Natural killer cell (primary cell): ENCODE results near the gene NDUFB11. TPM values are rescaled to one million over a fixed set of nuclear protein-coding genes. Genes with fewer than 3 reads are reported as not detected.
A peak's percentile ranks its signal among the peaks of the same experiment; 100 is the strongest.

Experiments
- ATAC-seq, 3 donors: fragments of 150-1000 bp in 2 of 3; fragments of 200-7000 bp in 1 of 3; cut with Tn5 transposase; 1 replicate in 1 of 3; 2 replicates in 2 of 3; pipeline ENCODE4 v1.10.0; 2021; ENCODE audit warnings: mild to moderate bottlenecking in 2 of 3, moderate library complexity in 2 of 3
- DNase-seq, 2 donors: peaks; one replicate each; pipeline versions ENCODE4 v3.0.0 to v3.0.0-alpha.2; 2013 to 2021; ENCODE audit warnings: mixed read lengths in 1 of 2
- H3K27ac ChIP-seq: one replicate; pipeline ENCODE4 v1.5.1; 2013; ENCODE audit warnings: mild to moderate bottlenecking, low read length
- H3K27me3 ChIP-seq: one replicate; pipeline ENCODE4 v1.6.1; 2013; ENCODE audit warnings: low read length; ENCODE audit not compliant: control insufficient read depth, insufficient read depth
- H3K36me3 ChIP-seq: one replicate; pipeline ENCODE4 v1.6.1; 2013; ENCODE audit warnings: low read length; ENCODE audit not compliant: control insufficient read depth, insufficient read depth
- H3K4me1 ChIP-seq: one replicate; pipeline ENCODE4 v1.6.1; 2013; ENCODE audit warnings: low read length; ENCODE audit not compliant: control insufficient read depth, insufficient read depth
- H3K4me3 ChIP-seq: one replicate; pipeline ENCODE4 v1.5.1; 2013; ENCODE audit warnings: low read length
- H3K9me3 ChIP-seq: one replicate; pipeline ENCODE4 v1.6.1; 2013; ENCODE audit warnings: low read length; ENCODE audit not compliant: control insufficient read depth, insufficient read depth
- H3K27ac Mint-ChIP-seq, 2 donors: one replicate each; pipeline ENCODE4 v1.8.0; 2022; ENCODE audit warnings: mild to moderate bottlenecking in 2 of 2, mixed read lengths in 2 of 2, moderate library complexity in 1 of 2
- H3K27me3 Mint-ChIP-seq, 2 donors: one replicate each; pipeline ENCODE4 v1.8.0; 2022; ENCODE audit warnings: low read depth in 2 of 2, mixed read lengths in 2 of 2
- H3K36me3 Mint-ChIP-seq: one replicate; pipeline ENCODE4 v1.8.0; 2022; ENCODE audit warnings: mixed read lengths
- H3K4me1 Mint-ChIP-seq, 2 donors: one replicate each; pipeline ENCODE4 v1.8.0; 2022; ENCODE audit warnings: mixed read lengths in 2 of 2
- H3K4me3 Mint-ChIP-seq: one replicate; pipeline ENCODE4 v1.8.0; 2022; ENCODE audit warnings: mild to moderate bottlenecking, moderate library complexity, mixed read lengths
- H3K9me3 Mint-ChIP-seq, 2 donors: one replicate each; pipeline ENCODE4 v1.8.0; 2022; ENCODE audit warnings: mixed read lengths in 2 of 2
- WGBS: methylation state at CpG from one replicate; pipeline ENCODE4 v1.1.7; 2013; ENCODE audit warnings: missing lambda C conversion rate; ENCODE audit not compliant: insufficient coverage; 5-methylcytosine and 5-hydroxymethylcytosine counted together
- intact Hi-C: fragments of 100-400 bp; cut with micrococcal nuclease; formaldehyde crosslinking; loops from one replicate; pipeline ENCODE4 v1.14.2; 2022
- total RNA-seq, 4 donors: library from RNA; stranded (reverse); fragments of 120-200 nt in 1 of 4; gene quantifications; one replicate each; pipeline versions ENCODE4 v1.2.3 to v1.2.4, GENCODE V29; 2013 to 2022
- TF ChIP-seq, protein P1 (sequence below): fragments of 200-600 bp; IDR thresholded peaks from one replicate; pipeline ENCODE4 v1.8.0; 2022; ENCODE audit warnings: antibody characterized with exemption

NDUFB11 gene
- total RNA-seq, 3 donors from 2014 or later (not counting 1 experiment from before 2014, with no cell fraction given) = 38.2 to 43.3 (median 42.3) TPM

DNA sequence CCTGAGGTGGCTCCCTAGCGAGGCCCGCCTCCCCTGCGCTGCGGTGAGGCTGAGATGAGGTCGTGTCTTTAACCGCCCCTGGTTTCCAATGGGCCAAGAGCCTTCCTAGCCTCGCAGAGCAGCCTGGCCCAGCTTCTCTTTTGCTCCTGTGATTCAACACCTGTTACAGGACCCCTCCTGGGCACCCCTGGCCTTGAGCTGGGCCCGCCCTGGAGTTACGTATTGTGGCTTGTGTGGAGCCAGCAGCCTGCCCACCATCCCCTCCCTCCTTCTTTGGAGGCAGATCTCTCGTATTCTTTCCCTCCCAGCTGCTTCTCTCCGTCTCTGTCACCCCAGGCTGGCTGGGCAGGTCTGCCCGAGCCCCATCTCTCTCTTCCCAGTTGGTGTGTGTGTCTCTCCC, 29.9 kb upstream of the NDUFB11 start:
- no peak overlapping the region for H3K27ac ChIP-seq
- Mint-ChIP-seq H3K4me3 (no peak overlapping the region), H3K9me3 (no peaks in the 10 kb centered on the region), H3K36me3 (no peaks in the 10 kb centered on the region), H3K27ac (no peak overlapping the region), H3K27me3 (no peaks in the 10 kb centered on the region), H3K4me1 (peaks cover 0 to 11% of the 10 kb centered on the region in 2 donors)
- no peaks in the 10 kb centered on the region for H3K27me3 ChIP-seq
- intact Hi-C loops = no loop called here
- H3K4me3 ChIP-seq = no peak overlapping the region
- H3K36me3 ChIP-seq = peaks cover 60% of the 10 kb centered on the region
- 100% methylated on average over 12 of the region's 12 CpGs for WGBS
- TF ChIP-seq, protein P1, sequence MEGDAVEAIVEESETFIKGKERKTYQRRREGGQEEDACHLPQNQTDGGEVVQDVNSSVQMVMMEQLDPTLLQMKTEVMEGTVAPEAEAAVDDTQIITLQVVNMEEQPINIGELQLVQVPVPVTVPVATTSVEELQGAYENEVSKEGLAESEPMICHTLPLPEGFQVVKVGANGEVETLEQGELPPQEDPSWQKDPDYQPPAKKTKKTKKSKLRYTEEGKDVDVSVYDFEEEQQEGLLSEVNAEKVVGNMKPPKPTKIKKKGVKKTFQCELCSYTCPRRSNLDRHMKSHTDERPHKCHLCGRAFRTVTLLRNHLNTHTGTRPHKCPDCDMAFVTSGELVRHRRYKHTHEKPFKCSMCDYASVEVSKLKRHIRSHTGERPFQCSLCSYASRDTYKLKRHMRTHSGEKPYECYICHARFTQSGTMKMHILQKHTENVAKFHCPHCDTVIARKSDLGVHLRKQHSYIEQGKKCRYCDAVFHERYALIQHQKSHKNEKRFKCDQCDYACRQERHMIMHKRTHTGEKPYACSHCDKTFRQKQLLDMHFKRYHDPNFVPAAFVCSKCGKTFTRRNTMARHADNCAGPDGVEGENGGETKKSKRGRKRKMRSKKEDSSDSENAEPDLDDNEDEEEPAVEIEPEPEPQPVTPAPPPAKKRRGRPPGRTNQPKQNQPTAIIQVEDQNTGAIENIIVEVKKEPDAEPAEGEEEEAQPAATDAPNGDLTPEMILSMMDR = no peak
- no peaks in the 10 kb centered on the region for H3K4me1 ChIP-seq
- ATAC-seq = no peak
- DNase-seq = no peak
- no peaks in the 10 kb centered on the region for H3K9me3 ChIP-seq

DNA sequence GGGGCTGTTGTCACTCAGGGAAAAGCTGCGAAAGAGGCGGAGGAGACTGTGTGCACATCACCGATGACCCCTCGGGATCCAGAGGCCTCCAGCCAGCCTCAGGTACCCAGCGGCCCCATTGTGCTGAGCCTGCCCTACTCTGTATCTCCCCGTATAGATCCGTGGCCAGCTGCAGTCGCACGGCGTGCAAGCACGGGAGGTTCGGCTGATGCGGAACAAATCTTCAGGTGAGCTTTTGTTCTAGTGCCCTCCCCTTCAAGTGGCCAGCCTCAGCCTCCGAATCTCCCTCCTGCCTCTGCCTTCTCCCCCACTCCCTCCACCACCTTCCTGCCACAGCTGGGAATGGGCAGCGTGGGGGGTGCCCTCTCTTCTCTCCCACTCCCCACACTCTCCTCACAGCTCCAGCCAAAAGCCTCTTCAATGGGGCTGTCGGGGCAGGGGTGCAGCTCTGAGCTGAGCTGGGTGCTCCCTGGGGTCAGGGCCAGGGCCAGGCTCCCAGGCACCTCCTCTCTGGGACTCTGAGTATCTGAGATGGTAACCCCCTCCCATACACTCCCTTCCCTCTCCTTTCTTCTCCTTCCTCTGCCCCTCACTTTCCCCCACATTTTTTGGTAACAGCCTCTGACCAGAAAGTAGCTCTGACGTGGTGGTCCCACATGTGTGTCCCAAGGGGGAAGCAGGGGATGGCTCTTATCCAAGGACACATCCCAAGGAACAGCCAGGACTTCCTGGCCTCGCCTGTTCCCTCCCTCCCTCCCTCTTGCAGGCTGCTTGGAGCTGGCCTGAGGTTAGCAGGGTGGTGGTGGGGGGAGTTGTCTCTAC, 28.7 kb upstream of the NDUFB11 start:
- Histone ChIP-seq H3K4me1 (no peaks in the 10 kb centered on the region), H3K9me3 (no peaks in the 10 kb centered on the region), H3K36me3 (peaks cover 58% of the 10 kb centered on the region), H3K27ac (no peak overlapping the region), H3K27me3 (no peaks in the 10 kb centered on the region), H3K4me3 (no peak overlapping the region)
- no peak for DNase-seq
- intact Hi-C loops = no loop called here
- no peaks in the 10 kb centered on the region for H3K27me3 Mint-ChIP-seq
- TF ChIP-seq, protein P1 = no peak
- H3K4me1 Mint-ChIP-seq = peaks cover 0 to 18% of the 10 kb centered on the region in 2 donors
- no peaks in the 10 kb centered on the region for H3K9me3 Mint-ChIP-seq
- no peaks in the 10 kb centered on the region for H3K36me3 Mint-ChIP-seq
- H3K4me3 Mint-ChIP-seq = no peak overlapping the region
- peak overlapping the region in 1 of 2 donors; percentile 59 for H3K27ac Mint-ChIP-seq
- no peak for ATAC-seq
- 97% methylated on average over 16 of the region's 18 CpGs for WGBS

GRCh38 chrX:47172549-47172948, 28.0 kb upstream of the NDUFB11 start:
- H3K27me3 Mint-ChIP-seq = no peaks in the 10 kb centered on the region
- ATAC-seq (no peak), DNase-seq (no peak)
- H3K9me3 Mint-ChIP-seq = no peaks in the 10 kb centered on the region
- intact Hi-C loops = no loop called here
- H3K4me3 ChIP-seq = no peak overlapping the region
- H3K27me3 ChIP-seq = no peaks in the 10 kb centered on the region
- H3K9me3 ChIP-seq = no peaks in the 10 kb centered on the region
- TF ChIP-seq, protein P1 = no peak
- H3K27ac ChIP-seq = no peak overlapping the region
- no peak overlapping the region for H3K27ac Mint-ChIP-seq
- WGBS = 94% methylated on average over 7 of the region's 7 CpGs
- no peaks in the 10 kb centered on the region for H3K4me1 ChIP-seq
- H3K4me3 Mint-ChIP-seq = no peak overlapping the region
- no peaks in the 10 kb centered on the region for H3K36me3 Mint-ChIP-seq
- peaks cover 54% of the 10 kb centered on the region for H3K36me3 ChIP-seq
- peaks cover 0 to 18% of the 10 kb centered on the region in 2 donors for H3K4me1 Mint-ChIP-seq
